ENCODE measurements around the gene ACTR3.

DNA sequence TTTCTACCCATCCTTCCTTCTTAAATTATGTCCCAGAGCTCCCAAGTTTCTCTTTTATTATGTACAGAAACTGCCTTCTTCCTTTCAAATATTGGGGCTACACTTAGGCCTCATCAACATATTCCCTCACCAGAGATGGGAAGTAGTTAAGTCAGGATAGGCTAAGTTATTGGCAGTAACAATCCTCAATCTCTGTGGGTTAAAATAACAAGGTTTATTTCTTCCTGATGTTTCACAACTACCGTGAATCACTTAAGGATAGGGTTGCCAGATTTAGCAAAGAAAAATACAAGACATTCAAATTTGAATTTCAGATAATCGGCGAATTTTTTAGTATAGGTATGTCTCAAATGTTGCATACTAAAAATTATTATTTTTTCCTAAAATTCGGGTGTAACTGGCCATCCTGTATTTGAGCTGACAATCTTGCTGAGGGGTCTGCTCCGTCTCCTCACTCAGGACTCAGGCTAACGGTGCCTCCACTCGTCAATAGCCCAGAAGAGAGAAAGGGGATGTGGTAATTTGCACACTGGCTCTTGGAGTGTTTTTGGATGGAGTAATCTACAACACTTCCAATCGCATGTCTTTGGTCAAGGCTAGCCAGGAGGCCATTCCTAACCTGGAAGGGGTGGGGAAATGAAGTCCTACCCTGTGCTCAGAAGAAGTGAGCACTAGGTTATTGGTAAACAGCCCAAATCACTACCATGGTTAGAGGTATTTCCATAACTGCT, 91.7 kb downstream of the ACTR3 start:
- TF ChIP-seq CTCF (conservative IDR thresholded peaks at IDR 0.05; ENCODE audit: low read depth in 2 of 2) (no peak), EZH2 (IDR thresholded peaks at IDR 0.05; ENCODE audit: low read depth, unreplicated experiment) (no peak), STAT1 (IDR thresholded peaks at IDR 0.05; ENCODE audit: unreplicated experiment) (no peak), CREB1 (CRISPR knock-in tag; IDR thresholded peaks at IDR 0.05; ENCODE audit: low read depth) (no peak), POLR2AphosphoS5 (IDR thresholded peaks at IDR 0.05; ENCODE audit: low read depth) (no peak), EZH2phosphoT487 (IDR thresholded peaks at IDR 0.05; ENCODE audit: unreplicated experiment) (no peak)

Measured in GM23338 (cell line).